Caco-2 (cell line): Measurements from ENCODE around the gene SESTD1. TPM values are rescaled to one million over a fixed set of nuclear protein-coding genes. Genes with fewer than 3 reads are reported as not detected.

ENCODE experiments used
- BruUV-seq: library from RNA; stranded (reverse); fragments of 400-500 nt; replicated peaks from 2 replicates; lab custom pipeline; 2021; lab: Mats Ljungman, UMichigan
- CTCF ChIA-PET: fragments of 300-600 bp; sonication (Branson Sonifier 250); formaldehyde crosslinking; loops from one replicate; lab custom pipeline; 2022; ENCODE audit warnings: antibody characterized with exemption; lab: Charles Lee
- POLR2A ChIA-PET: fragments of 300-600 bp; sonication (Branson Sonifier 250); formaldehyde crosslinking; loops from one replicate; lab custom pipeline; 2022; ENCODE audit warnings: antibody characterized with exemption; lab: Charles Lee
- DNase-seq, 2 experiments: peaks; one replicate each; pipeline versions ENCODE4 v3.0.0 to v3.0.0-alpha.2; 2020 to 2022
- H3K27me3 ChIP-seq: replicated peaks from 2 replicates; pipeline ENCODE4 v1.6.0; 2011; ENCODE audit warnings: low read length; ENCODE audit not compliant: control insufficient read depth, insufficient read depth
- H3K36me3 ChIP-seq: 2 replicates; pipeline ENCODE4 v1.5.1; 2011; ENCODE audit warnings: low read length; ENCODE audit not compliant: control insufficient read depth, insufficient read depth
- H3K4me1 ChIP-seq: fragments of 250-450 bp; sonication (Bioruptor Pico); 2 replicates; pipeline ENCODE4 v1.5.1; 2020; ENCODE audit warnings: mild to moderate bottlenecking
- H3K4me3 ChIP-seq: 2 replicates; pipeline ENCODE4 v1.5.1; 2011; ENCODE audit warnings: low read depth, mild to moderate bottlenecking, control low read depth, low read length
- H3K9me3 ChIP-seq: fragments of 250-450 bp; sonication (Bioruptor Pico); 2 replicates; pipeline ENCODE4 v1.5.1; 2020; ENCODE audit warnings: mild to moderate bottlenecking, moderate library complexity
- H3K27ac Mint-ChIP-seq: one replicate; pipeline ENCODE4 v1.8.0; 2022; ENCODE audit warnings: mixed read lengths; ENCODE audit not compliant: unreplicated experiment
- H3K27me3 Mint-ChIP-seq: one replicate; pipeline ENCODE4 v1.8.0; 2022; ENCODE audit warnings: mixed read lengths; ENCODE audit not compliant: insufficient read depth, unreplicated experiment
- H3K36me3 Mint-ChIP-seq: one replicate; pipeline ENCODE4 v1.8.0; 2022; ENCODE audit warnings: mild to moderate bottlenecking, mixed read lengths; ENCODE audit not compliant: insufficient read depth, unreplicated experiment
- H3K4me1 Mint-ChIP-seq: one replicate; pipeline ENCODE4 v1.8.0; 2022; ENCODE audit warnings: low read depth, mixed read lengths; ENCODE audit not compliant: unreplicated experiment
- H3K4me3 Mint-ChIP-seq: one replicate; pipeline ENCODE4 v1.8.0; 2022; ENCODE audit warnings: mild to moderate bottlenecking, moderate library complexity, mixed read lengths; ENCODE audit not compliant: unreplicated experiment
- H3K9me3 Mint-ChIP-seq: one replicate; pipeline ENCODE4 v1.8.0; 2022; ENCODE audit warnings: mixed read lengths; ENCODE audit not compliant: unreplicated experiment
- CTCF ChIP-seq, 2 experiments: fragments of 200-600 bp in 1 of 2; IDR thresholded peaks; 1 replicate in 1 of 2; 2 replicates in 1 of 2; pipeline versions ENCODE4 v1.5.1 to v1.8.0; 2011 to 2022; ENCODE audit warnings: antibody characterized with exemption in 1 of 2, control low read depth in 1 of 2, inconsistent platforms in 1 of 2, low read depth in 1 of 2, low read length in 1 of 2, mild to moderate bottlenecking in 1 of 2, moderate library complexity in 1 of 2; ENCODE audit not compliant: insufficient read depth in 1 of 2, severe bottlenecking in 1 of 2, unreplicated experiment in 1 of 2
- intact Hi-C: fragments of 100-400 bp; cut with micrococcal nuclease; formaldehyde crosslinking; loops from one replicate; pipeline ENCODE4 v1.10.0; 2022; ENCODE audit not compliant: unreplicated experiment
- total RNA-seq: library from RNA; stranded (reverse); gene quantifications from 2 replicates; pipeline ENCODE4 v1.2.3, GENCODE V29; 2022

Gene SESTD1
- total RNA-seq, 1 experiment from 2014 or later = 50.2 TPM

- H3K4me3 ChIP-seq = no peak overlapping the region
- H3K36me3 ChIP-seq = no peaks in the 10 kb centered on the region
- CTCF ChIA-PET = no interaction called here
- no peak for DNase-seq
- Mint-ChIP-seq H3K36me3 (peaks cover 4% of the 10 kb centered on the region), H3K4me1 (no peaks in the 10 kb centered on the region), H3K27ac (no peak overlapping the region), H3K9me3 (no peaks in the 10 kb centered on the region), H3K4me3 (no peak overlapping the region), H3K27me3 (no peaks in the 10 kb centered on the region)
- BruUV-seq = no TSS peak
- H3K4me1 ChIP-seq = no peaks in the 10 kb centered on the region
- H3K27me3 ChIP-seq = no peaks in the 10 kb centered on the region
- intact Hi-C loops = loop anchor here (10.0 kb wide), 1 partner anchor 358 kb away; no protein-coding TSS in a partner anchor
- no peaks in the 10 kb centered on the region for H3K9me3 ChIP-seq
- POLR2A ChIA-PET = interaction anchor here (0.6 kb wide), 1 partner anchor 916 kb away, joined by 3 read pairs; no protein-coding TSS in a partner anchor
- TF ChIP-seq CTCF (IDR thresholded peaks at IDR 0.05; ENCODE audit: insufficient read depth in 1 of 2, low read depth in 1 of 2, low read length in 1 of 2, severe bottlenecking in 1 of 2, unreplicated experiment in 1 of 2) = no peak
These were observed 141.4 kb downstream of the SESTD1 start for GRCh38 chr2:179123272-179123662.

- H3K27me3 Mint-ChIP-seq = no peaks in the 10 kb centered on the region
- no peaks in the 10 kb centered on the region for H3K9me3 Mint-ChIP-seq
- Histone ChIP-seq H3K36me3 (no peaks in the 10 kb centered on the region), H3K27me3 (no peaks in the 10 kb centered on the region), H3K4me1 (peaks cover 23% of the 10 kb centered on the region), H3K9me3 (no peaks in the 10 kb centered on the region), H3K4me3 (no peak overlapping the region)
- BruUV-seq = no TSS peak
- peaks cover 22% of the 10 kb centered on the region for H3K4me1 Mint-ChIP-seq
- ChIA-PET POLR2A (no interaction called here), CTCF (no interaction called here)
- no peak overlapping the region for H3K4me3 Mint-ChIP-seq
- H3K36me3 Mint-ChIP-seq = peaks cover 20% of the 10 kb centered on the region
- intact Hi-C loops = loop anchor here (2.0 kb wide), 1 partner anchor 57 kb away; the partner anchor contains the start of gene CCDC141
- H3K27ac Mint-ChIP-seq = peak overlapping the region; percentile 10
- no peak for DNase-seq
- no peak for TF ChIP-seq CTCF (IDR thresholded peaks at IDR 0.05; ENCODE audit: insufficient read depth in 1 of 2, low read depth in 1 of 2, low read length in 1 of 2, severe bottlenecking in 1 of 2, unreplicated experiment in 1 of 2)
These were observed 156.9 kb downstream of the SESTD1 start for GRCh38 chr2:179107737-179108136.

- Mint-ChIP-seq H3K4me3 (no peak overlapping the region), H3K36me3 (peaks cover 13% of the 10 kb centered on the region), H3K4me1 (peaks cover 22% of the 10 kb centered on the region), H3K9me3 (no peaks in the 10 kb centered on the region), H3K27me3 (no peaks in the 10 kb centered on the region), H3K27ac (peak overlapping the region; percentile 48)
- POLR2A ChIA-PET = no interaction called here
- Histone ChIP-seq H3K4me3 (no peak overlapping the region), H3K4me1 (peaks cover 23% of the 10 kb centered on the region), H3K27me3 (no peaks in the 10 kb centered on the region), H3K9me3 (no peaks in the 10 kb centered on the region), H3K36me3 (no peaks in the 10 kb centered on the region)
- BruUV-seq = no TSS peak
- intact Hi-C loops = loop anchor here (2.0 kb wide), 1 partner anchor 56 kb away; the partner anchor contains the start of gene CCDC141
- CTCF ChIA-PET = interaction anchor here (0.9 kb wide), 1 partner anchor 23 kb away, joined by 3 read pairs; no protein-coding TSS in a partner anchor
- TF ChIP-seq CTCF (IDR thresholded peaks at IDR 0.05; ENCODE audit: insufficient read depth in 1 of 2, low read depth in 1 of 2, low read length in 1 of 2, severe bottlenecking in 1 of 2, unreplicated experiment in 1 of 2) = no peak
- DNase-seq = peak in 1 of 2 experiments; percentile 15
These were observed 157.8 kb downstream of the SESTD1 start for GRCh38 chr2:179106676-179107428.
